ENCODE results near the gene FREM2. TPM values are rescaled to one million over a fixed set of nuclear protein-coding genes. Genes with fewer than 3 reads are reported as not detected.

The FREM2 gene
- total RNA-seq, 3 donors from 2014 or later (not counting 1 experiment from before 2014, with no cell fraction given): not detected

DNA sequence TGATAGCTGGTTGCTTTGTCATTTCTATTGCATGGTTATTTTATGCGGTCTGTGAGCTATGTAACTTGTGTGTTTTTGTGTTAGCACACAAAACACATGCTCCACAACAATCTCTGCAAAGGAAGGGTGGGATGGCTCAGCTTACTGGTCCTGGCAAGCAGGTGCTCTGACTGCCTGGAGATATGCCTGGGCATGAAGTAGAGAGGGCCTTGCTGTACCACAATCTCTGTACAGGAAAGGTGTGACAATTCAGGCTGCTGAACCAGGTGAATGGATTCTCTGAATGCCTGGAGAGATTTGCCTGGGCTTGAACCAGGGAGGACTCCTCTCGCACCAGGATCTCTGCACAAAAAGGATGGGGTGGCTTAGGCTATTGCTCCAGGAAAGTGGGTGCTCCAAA, 234.2 kb downstream of the FREM2 start:
- H3K9me3 ChIP-seq (ENCODE audit: control insufficient read depth, insufficient read depth, low read length): no peaks in the 10 kb centered on the region
- no peak overlapping the region for H3K4me3 ChIP-seq (ENCODE audit: low read length)
- intact Hi-C loops (cut with micrococcal nuclease): no loop called here
- Mint-ChIP-seq H3K27ac (no peak overlapping the region), H3K36me3 (no peaks in the 10 kb centered on the region), H3K4me3 (no peak overlapping the region), H3K27me3 (ENCODE audit: low read depth in 2 of 2) (no peaks in the 10 kb centered on the region), H3K4me1 (no peaks in the 10 kb centered on the region), H3K9me3 (no peaks in the 10 kb centered on the region)
- no peak for DNase-seq
- 57% methylated on average over 2 of the region's 2 CpGs for WGBS (ENCODE audit: insufficient coverage)
- no peaks in the 10 kb centered on the region for H3K36me3 ChIP-seq (ENCODE audit: control insufficient read depth, insufficient read depth, low read length)
- no peaks in the 10 kb centered on the region for H3K27me3 ChIP-seq (ENCODE audit: control insufficient read depth, insufficient read depth, low read length)
- TF ChIP-seq, protein P1, sequence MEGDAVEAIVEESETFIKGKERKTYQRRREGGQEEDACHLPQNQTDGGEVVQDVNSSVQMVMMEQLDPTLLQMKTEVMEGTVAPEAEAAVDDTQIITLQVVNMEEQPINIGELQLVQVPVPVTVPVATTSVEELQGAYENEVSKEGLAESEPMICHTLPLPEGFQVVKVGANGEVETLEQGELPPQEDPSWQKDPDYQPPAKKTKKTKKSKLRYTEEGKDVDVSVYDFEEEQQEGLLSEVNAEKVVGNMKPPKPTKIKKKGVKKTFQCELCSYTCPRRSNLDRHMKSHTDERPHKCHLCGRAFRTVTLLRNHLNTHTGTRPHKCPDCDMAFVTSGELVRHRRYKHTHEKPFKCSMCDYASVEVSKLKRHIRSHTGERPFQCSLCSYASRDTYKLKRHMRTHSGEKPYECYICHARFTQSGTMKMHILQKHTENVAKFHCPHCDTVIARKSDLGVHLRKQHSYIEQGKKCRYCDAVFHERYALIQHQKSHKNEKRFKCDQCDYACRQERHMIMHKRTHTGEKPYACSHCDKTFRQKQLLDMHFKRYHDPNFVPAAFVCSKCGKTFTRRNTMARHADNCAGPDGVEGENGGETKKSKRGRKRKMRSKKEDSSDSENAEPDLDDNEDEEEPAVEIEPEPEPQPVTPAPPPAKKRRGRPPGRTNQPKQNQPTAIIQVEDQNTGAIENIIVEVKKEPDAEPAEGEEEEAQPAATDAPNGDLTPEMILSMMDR (IDR thresholded peaks at IDR 0.05): no peak
- no peaks in the 10 kb centered on the region for H3K4me1 ChIP-seq (ENCODE audit: control insufficient read depth, insufficient read depth, low read length)
- no peak for ATAC-seq
- H3K27ac ChIP-seq (ENCODE audit: low read length): no peak overlapping the region

DNA sequence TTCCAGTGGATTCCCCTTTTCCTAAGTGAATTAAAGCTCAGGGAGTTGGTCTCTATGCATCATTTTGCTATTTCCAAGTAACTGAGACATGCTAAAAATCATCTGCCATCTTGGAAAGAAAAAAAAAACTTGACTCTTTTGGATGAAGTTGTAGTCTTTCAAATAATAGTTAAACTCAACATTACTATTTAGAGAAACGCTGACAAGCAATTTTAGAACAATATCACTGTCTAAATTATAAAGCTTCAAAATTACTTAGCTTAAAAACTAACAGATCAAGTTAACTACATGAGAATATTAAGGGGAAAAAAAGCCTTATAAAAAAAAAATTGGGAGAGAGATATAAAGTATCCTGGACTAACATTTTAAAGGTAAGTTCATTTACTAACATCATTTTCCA, 235.3 kb downstream of the FREM2 start:
- Histone ChIP-seq H3K9me3 (ENCODE audit: control insufficient read depth, insufficient read depth, low read length) (no peaks in the 10 kb centered on the region), H3K27ac (ENCODE audit: low read length) (no peak overlapping the region), H3K36me3 (ENCODE audit: control insufficient read depth, insufficient read depth, low read length) (no peaks in the 10 kb centered on the region), H3K4me3 (ENCODE audit: low read length) (no peak overlapping the region), H3K27me3 (ENCODE audit: control insufficient read depth, insufficient read depth, low read length) (no peaks in the 10 kb centered on the region), H3K4me1 (ENCODE audit: control insufficient read depth, insufficient read depth, low read length) (no peaks in the 10 kb centered on the region)
- no peak for DNase-seq
- no peaks in the 10 kb centered on the region for H3K4me1 Mint-ChIP-seq
- intact Hi-C loops (cut with micrococcal nuclease): no loop called here
- no CpG with 5 or more reads among the region's 1 CpG for WGBS (ENCODE audit: insufficient coverage)
- H3K4me3 Mint-ChIP-seq: no peak overlapping the region
- no peaks in the 10 kb centered on the region for H3K9me3 Mint-ChIP-seq
- no peaks in the 10 kb centered on the region for H3K27me3 Mint-ChIP-seq (ENCODE audit: low read depth in 2 of 2)
- H3K36me3 Mint-ChIP-seq: no peaks in the 10 kb centered on the region
- no peak for ATAC-seq
- TF ChIP-seq, protein P1 (IDR thresholded peaks at IDR 0.05): no peak
- no peak overlapping the region for H3K27ac Mint-ChIP-seq

DNA sequence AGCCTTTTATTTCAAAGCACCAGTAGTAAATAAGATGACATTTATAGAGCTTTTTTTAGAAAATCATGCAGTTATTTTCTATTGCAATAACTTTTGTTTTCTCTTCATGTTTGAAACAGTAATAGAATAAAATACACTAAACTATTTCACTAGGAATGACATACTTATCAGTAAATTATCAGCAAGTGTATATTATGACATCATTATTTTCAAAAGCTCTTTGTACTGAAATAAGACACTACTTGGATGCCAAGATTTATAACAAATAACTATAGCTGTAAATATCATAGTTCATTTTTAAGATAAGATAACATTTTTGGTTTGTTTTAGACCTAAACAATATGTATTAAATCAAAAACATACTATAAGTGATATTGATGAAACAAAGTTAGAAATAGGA, 246.9 kb downstream of the FREM2 start:
- Mint-ChIP-seq H3K4me1 (no peaks in the 10 kb centered on the region), H3K27ac (no peak overlapping the region), H3K9me3 (peaks cover under 1 to 2% of the 10 kb centered on the region in 2 donors), H3K36me3 (no peaks in the 10 kb centered on the region), H3K4me3 (no peak overlapping the region), H3K27me3 (ENCODE audit: low read depth in 2 of 2) (no peaks in the 10 kb centered on the region)
- Histone ChIP-seq H3K36me3 (ENCODE audit: control insufficient read depth, insufficient read depth, low read length) (no peaks in the 10 kb centered on the region), H3K4me3 (ENCODE audit: low read length) (no peak overlapping the region), H3K27ac (ENCODE audit: low read length) (no peak overlapping the region), H3K4me1 (ENCODE audit: control insufficient read depth, insufficient read depth, low read length) (no peaks in the 10 kb centered on the region), H3K27me3 (ENCODE audit: control insufficient read depth, insufficient read depth, low read length) (no peaks in the 10 kb centered on the region), H3K9me3 (ENCODE audit: control insufficient read depth, insufficient read depth, low read length) (no peaks in the 10 kb centered on the region)
- no peak for DNase-seq
- intact Hi-C loops (cut with micrococcal nuclease): no loop called here
- TF ChIP-seq, protein P1 (IDR thresholded peaks at IDR 0.05): no peak
- ATAC-seq: no peak

All from natural killer cell (primary cell).